Stimulated activated CD4-positive, alpha-beta T cell treated with anti-CD3 and anti-CD28 coated beads, Interleukin-12 subunit alpha, Interleukin-12 subunit beta, amount 100 ng/mL, for 48 hours (primary cell): ENCODE data around the gene DCAF8.

Source experiments
- DNase-seq, 3 donors: peaks; one replicate each; pipeline ENCODE4 v3.0.0-alpha.2; 2020; ENCODE audit warnings: low read depth in 2 of 3, low spot score in 1 of 3

DCAF8 gene

GRCh38 chr1:160171980-160172379, 90.4 kb downstream of the DCAF8 start:
- no peak for DNase-seq

GRCh38 chr1:160171354-160171753, 91.0 kb downstream of the DCAF8 start:
- no peak for DNase-seq

GRCh38 chr1:160169553-160170399, 92.6 kb downstream of the DCAF8 start:
- DNase-seq = peak in 2 of 3 donors; percentile 9 to 33

GRCh38 chr1:160168609-160169369, 93.6 kb downstream of the DCAF8 start:
- no peak for DNase-seq

- no peak for DNase-seq
Measured at GRCh38 chr1:160168016-160168415, 94.3 kb downstream of the DCAF8 start.

GRCh38 chr1:160167580-160167979, 94.8 kb downstream of the DCAF8 start:
- DNase-seq = no peak

- DNase-seq = no peak
Measured at GRCh38 chr1:160167056-160167455, 95.3 kb downstream of the DCAF8 start.

- no peak for DNase-seq
Measured at GRCh38 chr1:160166166-160166868, 96.0 kb downstream of the DCAF8 start.
